DND-41 (cell line): Measurements from ENCODE around the gene CFLAR.

Experiments
- CTCF ChIP-seq: IDR thresholded peaks from 2 replicates; pipeline ENCODE4 v1.5.1; 2012; ENCODE audit warnings: borderline replicate concordance, low read length, moderate library complexity, mild to moderate bottlenecking; ENCODE audit not compliant: poor library complexity, severe bottlenecking; ENCODE audit errors: extremely low read depth
- EZH2 ChIP-seq: IDR thresholded peaks from 3 replicates; pipeline ENCODE4 v1.6.1; 2012; ENCODE audit warnings: borderline replicate concordance, low read depth, mild to moderate bottlenecking, moderate library complexity, low read length, inconsistent platforms; ENCODE audit not compliant: severe bottlenecking

DNA sequence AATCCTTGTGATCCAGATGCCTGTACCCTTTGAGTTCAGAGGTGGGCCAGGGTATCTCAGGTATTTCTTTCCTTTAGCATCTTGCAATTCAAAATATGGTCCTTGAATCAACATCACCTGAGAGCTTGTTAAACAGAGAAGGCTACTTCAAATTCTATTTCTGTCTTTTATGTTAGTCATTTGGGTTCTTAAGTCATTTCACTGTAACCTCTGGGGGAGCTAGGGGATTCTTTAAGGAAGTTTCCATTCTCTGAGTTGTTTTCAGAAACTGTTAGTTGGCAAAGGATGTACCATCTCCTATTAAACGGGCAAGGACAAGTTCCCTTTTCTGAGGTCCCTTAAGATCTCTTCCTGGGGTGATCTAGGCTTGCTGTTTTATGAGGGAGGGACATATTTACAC lies 16.6 kb downstream of the CFLAR start:
- no peak for TF ChIP-seq CTCF
- TF ChIP-seq EZH2: no peak
